ENCODE data around the gene CPE.

GRCh38 chr4:165540206-165540830 lies 161.5 kb downstream of the CPE start:
- TF ChIP-seq, protein P1, sequence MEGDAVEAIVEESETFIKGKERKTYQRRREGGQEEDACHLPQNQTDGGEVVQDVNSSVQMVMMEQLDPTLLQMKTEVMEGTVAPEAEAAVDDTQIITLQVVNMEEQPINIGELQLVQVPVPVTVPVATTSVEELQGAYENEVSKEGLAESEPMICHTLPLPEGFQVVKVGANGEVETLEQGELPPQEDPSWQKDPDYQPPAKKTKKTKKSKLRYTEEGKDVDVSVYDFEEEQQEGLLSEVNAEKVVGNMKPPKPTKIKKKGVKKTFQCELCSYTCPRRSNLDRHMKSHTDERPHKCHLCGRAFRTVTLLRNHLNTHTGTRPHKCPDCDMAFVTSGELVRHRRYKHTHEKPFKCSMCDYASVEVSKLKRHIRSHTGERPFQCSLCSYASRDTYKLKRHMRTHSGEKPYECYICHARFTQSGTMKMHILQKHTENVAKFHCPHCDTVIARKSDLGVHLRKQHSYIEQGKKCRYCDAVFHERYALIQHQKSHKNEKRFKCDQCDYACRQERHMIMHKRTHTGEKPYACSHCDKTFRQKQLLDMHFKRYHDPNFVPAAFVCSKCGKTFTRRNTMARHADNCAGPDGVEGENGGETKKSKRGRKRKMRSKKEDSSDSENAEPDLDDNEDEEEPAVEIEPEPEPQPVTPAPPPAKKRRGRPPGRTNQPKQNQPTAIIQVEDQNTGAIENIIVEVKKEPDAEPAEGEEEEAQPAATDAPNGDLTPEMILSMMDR (IDR thresholded peaks at IDR 0.05), result no peak
- no peak for TF ChIP-seq EZH2 (IDR thresholded peaks at IDR 0.05)
- TF ChIP-seq EZH2phosphoT487 (IDR thresholded peaks at IDR 0.05), result no peak
